Stimulated activated CD4-positive, alpha-beta T cell treated with anti-CD3 and anti-CD28 coated beads, Interleukin-1b, Interleukin-23, amount 100 ng/mL, for 4 hours (primary cell): ENCODE measurements around the gene RHBDF1.
"Not testable (repeated sequence)": the region's sequence is repeated elsewhere in the genome, so short reads cannot be mapped to it uniquely, and the experiment has no call there.

Source experiments
- DNase-seq, 2 donors: peaks; one replicate each; pipeline ENCODE4 v3.0.0-alpha.2; 2020; ENCODE audit warnings: low read depth in 2 of 2

Gene RHBDF1

DNA sequence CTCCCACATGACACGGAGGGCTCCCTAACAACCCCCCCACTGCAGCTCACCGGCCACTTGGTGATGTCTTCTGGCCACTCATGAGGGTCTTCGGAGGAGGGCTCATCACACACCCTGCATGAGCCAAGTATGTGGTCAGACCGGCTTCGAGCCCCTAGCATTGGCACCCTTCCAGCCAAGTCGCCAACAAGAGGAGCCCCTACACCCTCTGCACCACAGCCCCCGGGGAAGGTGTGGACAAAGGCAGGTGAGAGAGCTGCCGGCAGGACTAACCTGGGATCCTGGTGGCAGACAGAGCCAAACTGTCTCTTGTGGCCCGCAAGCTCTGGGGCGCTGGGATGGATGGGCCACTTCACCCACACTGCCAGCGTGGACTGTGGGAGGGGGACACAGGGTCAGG lies 12.3 kb downstream of the RHBDF1 start:
- no peak for DNase-seq

DNA sequence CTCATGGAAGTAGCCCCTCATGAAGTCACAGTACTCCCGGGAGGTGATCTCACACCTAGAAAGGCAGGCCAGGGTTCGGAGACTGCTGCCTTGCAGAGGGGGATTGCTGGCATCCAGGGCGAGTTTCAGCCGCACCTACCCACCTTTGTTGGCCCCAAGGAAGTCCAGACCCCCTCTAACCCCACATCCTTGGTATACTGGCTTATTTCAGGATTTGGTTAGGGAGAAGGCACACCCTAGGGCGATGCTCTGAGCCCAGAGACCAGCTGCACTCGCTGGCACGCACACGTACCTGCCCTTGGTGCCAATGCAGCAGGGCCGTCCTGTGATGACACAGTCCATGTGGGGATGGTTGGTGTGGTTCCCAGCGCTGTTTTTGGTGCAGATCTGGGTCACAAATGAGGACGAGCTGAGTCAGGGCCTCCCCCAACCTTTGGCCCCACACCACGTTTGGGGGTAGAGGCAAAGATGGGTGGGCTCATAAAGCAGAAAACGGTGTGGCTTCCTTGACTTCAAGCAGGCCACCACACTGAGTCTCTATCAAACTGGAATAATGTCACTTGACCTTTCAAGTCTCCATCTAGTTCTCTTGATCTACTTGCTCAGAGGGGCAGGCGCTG lies 12.9 kb downstream of the RHBDF1 start:
- no peak for DNase-seq

DNA sequence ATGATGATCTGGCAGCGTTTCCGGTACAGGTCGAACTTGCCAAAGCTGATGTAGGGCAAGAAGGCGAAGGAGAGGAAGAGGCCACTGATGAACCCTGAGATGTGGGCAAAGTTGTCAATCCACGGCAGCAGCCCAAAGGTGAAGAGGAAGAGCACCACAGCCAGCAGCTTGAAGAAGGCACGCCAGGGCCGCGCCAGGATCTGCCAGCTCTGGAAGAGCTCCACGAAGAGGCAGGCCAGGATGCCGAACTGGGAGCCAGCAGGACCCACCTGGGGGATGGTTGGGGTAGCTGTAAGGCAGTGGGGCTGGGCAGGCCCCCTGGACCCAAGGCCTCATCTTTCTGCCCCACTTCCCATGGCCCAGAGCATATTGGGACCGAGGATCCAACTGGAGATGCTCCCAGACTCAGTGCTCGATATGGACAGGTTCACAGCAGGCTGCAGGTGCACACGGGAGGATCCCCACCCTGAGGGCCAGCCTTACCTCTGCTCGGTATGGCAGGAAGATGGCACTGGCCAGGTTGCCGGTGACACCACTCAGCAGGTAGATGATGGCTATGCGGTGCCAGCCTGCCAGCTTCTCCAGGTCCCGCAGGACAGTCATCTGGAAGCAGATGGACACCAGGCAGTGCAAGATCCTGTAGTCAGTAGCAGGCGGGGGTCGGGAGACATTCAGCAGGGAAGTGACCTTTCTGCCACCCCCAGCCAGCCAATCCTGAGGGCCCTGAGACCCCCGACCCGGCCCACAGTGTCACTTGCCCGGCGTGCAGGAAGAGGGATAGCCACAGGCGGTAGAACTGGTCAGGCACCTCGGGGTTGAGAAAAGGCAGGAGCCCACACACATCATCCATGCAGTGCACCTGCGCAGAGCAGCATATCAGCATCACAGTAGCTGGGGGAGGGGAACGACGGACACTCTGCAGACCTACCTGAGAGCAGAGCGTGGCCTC lies 13.7 kb downstream of the RHBDF1 start:
- no peak for DNase-seq

DNA sequence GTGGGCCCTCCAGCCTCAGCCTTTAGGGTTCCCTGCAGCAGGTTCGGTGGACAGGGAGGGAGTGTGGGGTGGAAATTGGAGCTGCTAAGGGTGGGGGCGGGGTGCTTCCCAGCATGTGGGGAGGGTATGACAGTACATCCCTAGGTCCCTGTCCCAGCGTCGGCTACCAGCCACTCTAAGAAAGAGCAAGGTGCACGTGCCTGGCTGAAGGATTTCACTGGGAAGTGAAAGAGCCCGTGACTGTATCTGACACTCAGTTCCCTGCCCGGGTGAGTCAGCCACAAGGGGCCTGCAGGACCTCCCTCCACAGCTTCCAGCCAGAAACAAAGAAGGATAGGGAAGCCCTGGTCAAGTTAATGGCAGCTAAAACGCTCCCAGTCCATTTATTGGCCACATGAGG lies 14.7 kb downstream of the RHBDF1 start:
- no peak for DNase-seq

DNA sequence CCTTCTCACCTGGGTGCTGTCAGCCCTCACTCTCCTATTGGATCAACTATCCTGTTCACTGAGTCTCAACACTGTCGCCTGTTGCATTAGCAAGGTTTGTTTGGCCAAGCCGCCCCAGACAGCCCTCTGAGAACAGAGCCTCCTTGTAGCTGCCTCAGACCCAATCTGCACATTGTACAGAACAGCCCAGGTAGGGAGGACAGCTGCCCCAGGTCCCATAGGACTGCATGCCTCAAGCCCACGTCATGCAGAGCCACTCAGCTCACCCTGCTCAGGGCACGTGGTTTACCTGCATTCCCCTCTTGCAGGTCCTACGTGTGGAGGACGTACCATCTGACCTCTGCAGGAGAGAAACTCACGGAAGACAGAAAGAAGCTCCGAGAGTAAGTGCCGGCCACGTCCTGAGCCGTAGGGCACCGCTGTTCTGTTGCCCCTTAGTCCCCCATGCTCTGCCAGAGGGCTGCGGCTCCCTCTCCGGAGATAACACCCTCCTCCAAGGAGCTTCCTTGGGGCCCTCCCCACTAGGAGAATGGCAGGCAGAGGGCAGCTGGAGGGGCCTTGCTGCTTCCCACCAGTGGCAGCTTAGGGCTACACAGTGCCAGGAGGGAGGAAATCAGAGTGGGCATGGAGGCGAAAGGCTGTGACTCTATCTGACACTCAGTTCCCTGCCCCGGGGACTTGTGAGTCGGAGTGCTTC lies 16.1 kb downstream of the RHBDF1 start:
- no peak for DNase-seq

DNA sequence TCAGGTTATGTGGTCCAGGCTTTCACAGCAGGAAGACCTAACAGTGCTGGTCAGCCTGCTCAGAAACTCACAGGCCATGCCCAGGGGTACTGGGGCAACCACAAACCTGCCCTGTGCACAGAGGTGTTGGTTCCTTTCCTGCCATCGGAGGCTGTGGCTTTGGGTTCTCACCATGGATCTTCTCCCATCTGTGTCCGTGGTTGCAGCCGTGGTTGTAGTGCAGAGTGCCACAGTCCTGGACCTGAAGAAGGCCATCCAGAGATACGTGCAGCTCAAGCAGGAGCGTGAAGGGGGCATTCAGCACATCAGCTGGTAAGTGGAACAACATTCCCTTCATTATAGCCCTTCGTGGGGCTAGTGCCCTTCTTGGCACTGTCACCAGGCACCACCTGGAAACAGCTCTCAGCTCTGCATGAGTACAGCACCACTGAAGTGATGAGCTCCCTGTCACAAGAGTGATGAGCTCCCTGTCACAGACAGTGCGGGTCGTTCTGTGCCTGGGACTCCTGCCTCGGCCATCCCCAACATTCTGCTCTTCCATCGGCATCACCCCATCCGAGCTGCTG lies 16.8 kb downstream of the RHBDF1 start:
- DNase-seq, result no peak

DNA sequence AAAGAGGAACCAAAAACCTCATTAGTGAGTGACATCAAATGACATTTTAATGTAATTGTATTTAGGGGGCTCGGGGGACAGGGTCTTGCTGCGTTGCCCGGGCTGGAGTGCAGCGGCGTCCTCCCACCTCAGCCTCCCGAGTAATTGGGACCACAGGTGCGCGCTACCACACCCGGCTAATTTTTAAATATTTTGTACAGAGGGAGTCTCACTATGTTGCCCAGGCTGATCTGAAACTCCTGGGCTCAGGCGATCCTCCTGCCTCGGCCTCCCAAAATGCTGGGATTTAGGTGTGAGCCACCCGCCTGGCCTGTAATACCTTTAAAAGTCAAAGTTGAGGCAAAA lies 18.2 kb downstream of the RHBDF1 start:
- DNase-seq, result no peak

DNA sequence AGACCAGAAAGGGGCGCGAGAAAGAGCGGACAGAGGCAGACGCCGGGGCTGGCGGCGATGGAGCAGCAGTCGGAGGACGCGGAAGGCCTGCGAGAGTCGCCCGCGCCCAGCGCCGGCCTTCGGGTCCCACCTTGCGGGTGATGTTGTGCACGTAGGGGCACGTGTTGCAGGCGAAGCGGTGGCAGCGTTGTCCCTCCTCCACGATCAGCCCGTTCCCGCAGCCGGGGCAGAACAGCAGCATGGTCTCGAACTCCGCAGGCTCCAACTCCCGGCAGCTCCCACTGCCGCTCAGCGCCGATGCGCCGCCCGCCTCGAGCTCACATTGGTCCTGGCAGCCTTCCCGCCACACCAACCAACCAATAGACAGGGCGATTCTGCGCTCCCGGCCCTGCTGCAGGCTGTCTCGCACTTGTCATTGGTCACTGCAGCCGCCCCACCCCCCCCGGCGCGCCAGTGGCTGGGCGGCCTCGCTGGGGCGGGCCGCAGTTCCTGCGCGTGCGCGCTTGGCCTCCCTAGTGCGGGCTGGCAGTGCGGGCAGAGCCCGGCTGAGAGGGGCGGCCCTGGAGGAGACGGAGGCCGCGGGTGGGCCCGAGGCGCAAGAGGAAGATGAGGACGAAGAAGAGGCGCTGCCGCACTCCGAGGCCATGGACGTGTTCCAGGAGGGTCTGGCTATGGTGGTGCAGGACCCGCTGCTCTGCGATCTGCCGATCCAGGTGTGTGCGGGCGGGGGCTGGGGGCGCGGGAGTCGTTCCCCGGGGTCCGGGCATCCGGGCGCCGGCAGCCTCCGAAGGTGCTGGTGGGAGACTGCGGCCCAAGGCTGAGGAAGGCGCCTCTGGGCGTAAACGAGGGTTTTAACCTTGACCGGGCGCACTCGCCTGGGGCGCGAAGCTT lies 18.8 kb downstream of the RHBDF1 start, which contains the start of the genes POLR3K and SNRNP25:
Gene POLR3K (minus strand): TSS at position 263 of the 891 bp plus-strand sequence. CDS start 22 bp downstream, at position 241.
Gene SNRNP25 (plus strand): TSS at position 483 of the 891 bp plus-strand sequence. CDS start 189 bp downstream, at position 672.
- DNase-seq, result peak; percentile 95 to 98

DNA sequence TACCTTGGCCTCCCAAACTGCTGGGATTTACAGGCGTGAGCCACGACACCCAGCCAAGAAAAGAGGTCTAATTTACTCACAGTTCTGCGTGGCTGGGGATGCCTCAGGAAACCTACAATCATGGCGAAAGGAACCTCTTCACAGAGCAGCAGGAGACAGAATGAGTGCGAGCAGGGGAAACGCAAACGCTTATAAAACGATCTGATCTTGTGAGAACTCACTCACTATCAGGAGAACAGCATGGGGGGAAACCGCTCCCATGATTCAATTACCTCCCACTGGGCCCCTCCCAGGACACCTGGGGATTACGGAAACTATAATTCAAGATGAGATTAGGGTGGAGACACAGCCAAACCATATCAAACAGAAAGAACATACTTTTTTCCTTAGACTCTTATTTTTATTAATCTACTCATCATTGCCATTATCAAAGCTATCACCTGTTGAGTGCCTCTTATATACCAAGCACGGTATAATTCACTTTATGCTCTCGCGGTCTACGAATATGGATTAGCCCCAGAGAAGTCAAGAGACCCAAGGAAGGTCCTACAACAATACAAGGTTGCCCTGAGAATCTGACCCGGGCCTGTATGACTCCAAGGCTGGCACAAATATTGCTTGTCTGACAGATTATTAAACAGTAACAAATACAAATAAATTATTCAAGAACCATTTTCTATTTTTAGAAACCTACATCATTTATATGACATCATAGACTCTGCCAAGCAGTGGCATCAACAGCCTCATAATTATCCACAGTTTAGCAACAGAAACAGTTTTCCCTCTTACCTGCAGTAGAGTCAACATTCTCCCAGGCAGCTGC lies 21.5 kb downstream of the RHBDF1 start:
- DNase-seq, result no peak

DNA sequence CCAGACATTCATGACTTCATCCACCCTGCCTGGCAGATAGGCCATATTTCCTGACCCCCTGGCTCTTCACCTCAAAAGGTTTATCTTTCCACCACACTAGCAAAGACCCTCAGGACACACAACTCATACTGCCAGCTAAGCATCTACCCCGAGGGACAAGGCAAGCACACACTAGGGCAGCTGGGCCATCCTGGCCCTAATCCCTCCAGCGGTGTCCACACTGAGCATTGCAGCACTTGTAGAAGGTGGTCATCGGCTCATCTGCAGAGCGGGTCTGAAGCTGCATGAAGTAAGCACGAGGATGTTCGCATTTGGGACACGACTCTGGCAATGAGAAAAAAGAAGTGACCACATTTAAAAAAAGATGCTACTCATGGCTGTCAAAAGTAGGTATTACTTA lies 25.2 kb downstream of the RHBDF1 start:
- no peak for DNase-seq

DNA sequence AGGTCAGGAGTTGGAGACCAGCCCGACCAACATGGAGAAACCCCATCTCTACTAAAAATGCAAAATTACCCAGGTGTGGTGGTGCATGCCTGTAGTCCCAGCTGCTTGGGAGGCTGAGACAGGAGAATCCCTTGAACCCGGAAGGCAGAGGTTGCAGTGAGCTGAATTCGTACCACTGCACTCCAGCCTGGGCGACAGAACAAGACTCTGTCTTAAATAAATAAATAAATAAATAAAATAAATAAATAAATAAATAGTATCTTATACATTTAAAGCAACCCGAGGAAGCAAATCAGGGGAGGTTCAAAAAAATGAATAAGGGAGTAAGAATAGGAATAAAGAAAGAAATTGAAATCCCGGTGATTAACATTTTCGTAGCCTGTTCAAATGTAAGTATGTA lies 25.9 kb downstream of the RHBDF1 start:
- DNase-seq, result not testable (repeated sequence)

DNA sequence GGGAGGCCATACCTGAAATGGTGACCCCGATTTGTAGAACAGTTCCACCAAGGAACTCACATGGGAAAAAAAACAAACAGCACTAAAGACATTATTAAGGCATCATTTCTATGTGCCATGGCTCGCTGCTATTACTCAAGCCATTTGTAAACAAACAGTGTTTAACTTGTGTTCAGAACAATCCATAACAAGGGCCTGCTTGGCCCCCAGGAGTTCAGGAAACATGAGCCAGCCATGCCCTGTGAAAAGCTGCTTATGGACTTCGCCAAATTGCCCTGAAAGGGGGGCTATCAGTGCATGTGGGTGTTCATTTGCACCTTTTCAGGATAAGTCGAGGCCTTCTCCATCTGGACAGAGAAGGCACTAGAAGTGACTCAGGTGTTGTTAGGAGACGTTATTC lies 27.0 kb downstream of the RHBDF1 start:
- DNase-seq, result no peak

DNA sequence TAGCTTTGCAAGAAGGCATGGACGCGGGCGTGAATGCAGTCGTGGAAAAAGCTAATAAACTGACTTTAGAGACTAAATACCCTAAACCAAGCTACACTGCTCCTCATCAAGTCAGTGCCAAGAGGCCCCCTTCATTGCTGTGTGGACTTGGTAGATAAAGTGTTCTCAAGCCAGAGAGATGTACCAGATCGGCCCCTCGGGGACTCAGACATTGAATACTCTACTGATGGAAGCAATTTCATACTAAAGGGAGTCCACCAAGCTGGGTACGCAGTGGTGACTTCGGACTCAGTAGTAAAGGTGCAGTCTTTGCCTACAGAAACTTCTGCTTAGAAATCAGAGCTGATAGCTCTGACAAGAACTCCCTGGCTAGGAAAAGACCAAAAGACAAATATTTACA lies 27.8 kb downstream of the RHBDF1 start:
- DNase-seq, result no peak

DNA sequence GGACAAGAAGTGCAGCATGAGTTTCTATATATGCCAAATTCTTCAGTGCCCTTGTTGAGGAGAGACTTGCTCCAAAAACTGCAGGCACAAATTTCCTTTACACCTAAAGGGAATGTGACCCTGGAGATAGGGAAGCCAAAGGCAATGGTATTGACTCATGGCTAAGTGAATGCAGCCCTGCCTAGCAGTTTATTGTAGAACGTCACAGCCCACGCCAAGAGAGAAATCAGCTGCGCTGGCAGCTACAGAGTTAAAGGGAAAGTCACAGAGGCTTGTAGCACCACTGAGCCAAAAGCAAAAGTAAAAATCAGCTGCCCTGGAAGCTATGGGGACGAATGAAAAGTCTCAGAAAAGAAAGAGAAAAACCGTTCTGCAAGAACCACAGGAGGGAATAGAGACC lies 29.1 kb downstream of the RHBDF1 start:
- no peak for DNase-seq

DNA sequence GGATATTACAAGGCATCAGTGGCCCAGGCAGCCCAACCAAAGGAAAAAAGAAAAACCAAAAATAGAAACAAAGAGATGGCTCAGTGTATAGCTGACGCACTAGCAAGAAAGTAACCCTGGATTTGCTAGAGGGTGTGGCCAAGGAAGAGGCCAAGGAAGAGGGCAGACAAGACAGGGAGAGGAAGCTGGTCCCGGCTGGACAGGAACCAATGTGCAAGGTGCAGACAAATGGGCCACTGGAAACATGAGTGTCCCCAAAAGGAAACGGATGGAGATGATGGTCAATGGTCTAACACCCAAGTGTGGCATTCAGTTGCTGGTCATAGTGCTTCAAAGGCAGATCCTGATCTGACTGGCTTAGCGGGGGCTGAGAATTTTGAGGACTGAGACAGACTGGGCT lies 29.7 kb downstream of the RHBDF1 start:
- DNase-seq, result no peak

DNA sequence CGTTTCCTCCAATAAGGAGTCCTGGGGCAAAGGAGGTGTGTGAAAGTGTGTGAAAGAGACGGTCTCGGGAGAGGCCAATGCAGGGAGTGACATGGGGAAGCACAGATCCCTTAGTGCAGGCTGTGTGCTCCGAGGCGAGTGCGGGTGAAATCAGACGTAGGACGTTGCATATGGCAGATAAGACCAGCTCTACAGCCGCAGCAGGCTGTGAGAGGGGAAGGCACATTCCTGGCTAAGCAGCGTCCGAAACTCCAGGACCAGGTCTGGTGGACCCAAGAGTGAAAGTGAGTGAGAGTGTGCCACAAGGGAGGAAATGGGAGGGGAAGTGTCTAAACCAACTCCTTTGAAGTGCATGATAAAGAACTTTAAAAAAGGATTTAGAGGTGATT lies 30.4 kb downstream of the RHBDF1 start:
- DNase-seq, result no peak

DNA sequence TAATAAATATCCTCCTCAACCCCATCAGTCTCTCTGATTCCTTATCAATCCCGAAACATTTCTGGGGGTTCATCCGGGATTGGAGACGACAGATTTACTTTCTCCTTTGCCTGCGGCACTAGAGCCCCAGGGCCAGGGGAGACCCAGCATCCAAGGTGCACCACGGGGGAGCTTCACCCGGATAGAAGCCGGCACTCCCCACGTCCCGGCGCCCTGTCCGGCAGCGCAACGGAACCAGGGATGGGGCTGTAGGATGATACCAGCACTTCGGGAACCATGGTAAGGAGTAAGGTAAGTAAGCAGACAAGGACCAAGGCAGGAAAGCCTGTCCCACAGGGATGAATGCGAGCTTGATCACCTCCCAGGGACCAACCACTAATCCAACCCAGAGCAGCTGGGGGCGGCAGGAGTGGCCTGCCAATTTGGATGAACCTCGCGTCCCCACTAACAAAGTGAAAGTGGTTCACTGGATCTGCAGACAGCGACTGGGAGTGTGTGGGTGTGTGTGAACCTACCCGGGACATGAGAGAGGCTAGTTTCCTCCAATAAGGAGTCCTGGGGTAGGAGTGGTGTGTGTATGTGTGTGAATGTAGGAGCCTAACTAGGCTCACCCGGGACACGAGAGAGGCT lies 30.9 kb downstream of the RHBDF1 start:
- DNase-seq, result no peak

DNA sequence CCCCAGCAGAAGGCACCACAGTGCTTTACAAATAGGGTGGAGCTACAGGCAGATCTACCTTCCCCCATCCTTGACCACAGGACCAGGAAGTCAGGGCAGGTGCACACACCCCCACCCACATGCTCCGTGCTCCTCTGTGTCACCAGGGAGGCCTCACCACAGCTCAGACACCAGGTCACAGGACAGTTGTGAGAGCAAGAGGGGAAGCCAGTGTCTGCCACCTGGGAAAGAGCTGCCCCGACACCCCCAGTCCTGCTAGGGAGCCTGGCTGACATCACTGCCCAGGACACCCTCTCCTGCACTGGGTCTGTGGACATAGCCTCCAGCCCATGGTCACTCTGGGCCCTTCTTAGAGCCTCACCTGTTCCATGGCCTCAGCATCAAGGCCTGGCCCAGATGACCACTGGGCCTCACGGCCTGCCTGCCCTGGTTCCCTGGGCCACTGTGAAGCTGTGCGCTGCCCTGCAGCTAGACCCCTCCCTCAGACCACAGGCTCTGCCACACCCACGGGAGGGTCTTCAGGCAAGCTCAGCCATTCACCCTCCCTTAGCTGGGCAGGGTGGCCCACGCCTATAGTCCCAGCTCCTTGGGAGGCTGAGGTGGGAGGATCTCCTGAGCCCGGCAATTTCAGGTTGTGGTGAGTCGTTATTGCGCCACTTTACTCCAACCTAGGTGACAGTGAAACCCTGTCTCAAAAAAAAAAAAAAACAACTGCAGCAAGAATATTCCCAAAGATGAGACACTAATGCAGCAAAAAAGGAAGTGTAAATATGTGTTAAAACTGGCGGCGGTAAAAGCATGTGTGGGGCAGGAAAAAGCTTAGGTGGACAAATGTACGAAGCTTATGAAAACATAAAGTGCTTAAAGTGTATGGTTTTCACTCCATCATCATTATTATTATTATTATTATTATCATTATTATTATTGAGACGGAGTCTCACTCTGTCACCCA lies 33.2 kb downstream of the RHBDF1 start:
- DNase-seq, result no peak

DNA sequence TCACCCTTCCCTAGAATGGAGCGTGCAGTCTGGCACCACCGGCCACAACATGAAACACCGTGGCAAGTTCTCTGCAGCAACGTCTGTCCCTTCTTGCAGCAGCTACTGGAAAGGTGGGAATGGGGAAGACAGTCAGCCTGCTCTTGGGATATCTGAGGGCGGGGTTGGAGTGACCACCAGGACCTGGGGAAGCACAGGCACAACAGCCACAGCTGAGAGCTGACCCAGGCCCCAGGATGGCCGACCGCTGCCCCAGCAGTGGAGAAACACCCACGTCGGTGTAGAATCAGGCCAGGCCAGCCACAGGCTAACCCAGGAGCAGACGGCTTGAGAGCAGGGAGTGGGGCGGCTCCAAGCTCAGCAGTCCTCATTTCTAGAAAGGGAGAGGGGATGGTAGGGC lies 34.2 kb downstream of the RHBDF1 start:
- DNase-seq, result not testable (repeated sequence)
